Mucosa of gallbladder (tissue), 1 donor: ENCODE data around the gene DMRTB1. TPM values are rescaled to one million over a fixed set of nuclear protein-coding genes. Genes with fewer than 3 reads are reported as not detected.

Source experiments
- DNase-seq: peaks from one replicate; pipeline ENCODE4 v3.0.0-alpha.2; 2020; ENCODE audit warnings: low spot score
- total RNA-seq: library from RNA; stranded (reverse); gene quantifications from one replicate; pipeline ENCODE4 v1.2.1, GENCODE V29; 2021
- donor health status: DM: no; HTN: no; CAD: no.

DMRTB1 gene
- total RNA-seq, 1 donor from 2014 or later: not detected

DNA sequence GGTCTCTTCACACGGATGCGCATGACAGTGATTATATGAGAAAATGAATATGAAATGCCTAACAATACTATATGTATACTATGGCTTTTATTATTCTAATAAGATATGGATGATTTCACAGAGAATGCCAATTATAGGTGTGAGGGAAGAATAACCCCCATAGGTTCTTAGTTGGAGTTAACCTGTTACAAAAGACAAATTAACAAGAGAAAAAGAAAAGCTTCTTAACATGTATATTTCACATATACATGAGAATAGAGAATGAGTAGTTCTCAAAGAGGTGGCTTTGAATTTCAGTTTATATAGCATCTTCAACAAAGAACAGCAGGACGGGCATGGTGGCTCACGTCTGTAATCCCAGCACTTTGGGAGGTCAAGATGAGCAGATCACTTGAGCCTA, 24.0 kb upstream of the DMRTB1 start:
- DNase-seq: no peak

DNA sequence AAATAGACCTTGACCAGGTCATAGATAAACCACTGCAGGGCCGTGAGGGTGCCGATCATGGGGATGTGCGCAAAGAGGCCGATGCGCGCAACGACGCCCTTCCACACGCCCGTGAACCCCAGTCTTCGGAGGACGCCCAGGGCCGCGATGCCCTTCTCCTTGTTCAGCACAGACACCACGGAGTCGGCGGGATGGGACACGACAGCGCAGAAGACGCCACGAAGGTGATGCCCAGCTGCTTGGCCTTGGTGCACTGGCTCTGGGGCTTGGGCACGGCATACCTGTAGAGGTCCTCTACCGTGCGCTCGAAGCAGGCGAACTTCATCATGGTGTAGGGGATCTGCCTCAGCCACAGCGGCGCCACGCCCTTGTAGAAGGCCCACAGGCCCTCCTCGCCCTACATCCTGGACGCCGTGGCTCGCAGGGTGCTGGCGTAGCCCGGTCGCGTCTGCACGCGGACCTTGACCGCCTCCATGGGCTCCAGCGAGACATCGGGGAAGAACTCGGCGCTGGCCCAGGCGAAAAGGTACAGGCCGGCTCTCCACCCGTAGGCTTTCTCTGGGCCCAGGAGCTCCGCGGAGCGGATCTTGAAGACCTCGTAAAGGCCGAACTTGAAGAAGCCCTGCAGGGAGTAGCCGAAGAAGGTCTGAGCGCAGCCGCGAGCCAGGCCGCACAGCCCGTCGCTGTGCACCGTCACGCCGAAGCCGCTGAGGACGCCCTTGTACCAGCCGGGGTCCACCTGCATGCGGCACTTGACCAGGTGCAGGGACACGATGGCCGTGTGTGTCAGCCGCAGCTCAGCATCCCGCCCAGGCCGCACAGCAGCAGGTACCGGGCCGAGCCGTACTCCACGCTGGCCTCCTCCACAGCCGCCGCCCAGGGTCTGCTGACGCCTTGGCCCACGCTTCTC, 20.5 kb upstream of the DMRTB1 start:
- no peak for DNase-seq

DNA sequence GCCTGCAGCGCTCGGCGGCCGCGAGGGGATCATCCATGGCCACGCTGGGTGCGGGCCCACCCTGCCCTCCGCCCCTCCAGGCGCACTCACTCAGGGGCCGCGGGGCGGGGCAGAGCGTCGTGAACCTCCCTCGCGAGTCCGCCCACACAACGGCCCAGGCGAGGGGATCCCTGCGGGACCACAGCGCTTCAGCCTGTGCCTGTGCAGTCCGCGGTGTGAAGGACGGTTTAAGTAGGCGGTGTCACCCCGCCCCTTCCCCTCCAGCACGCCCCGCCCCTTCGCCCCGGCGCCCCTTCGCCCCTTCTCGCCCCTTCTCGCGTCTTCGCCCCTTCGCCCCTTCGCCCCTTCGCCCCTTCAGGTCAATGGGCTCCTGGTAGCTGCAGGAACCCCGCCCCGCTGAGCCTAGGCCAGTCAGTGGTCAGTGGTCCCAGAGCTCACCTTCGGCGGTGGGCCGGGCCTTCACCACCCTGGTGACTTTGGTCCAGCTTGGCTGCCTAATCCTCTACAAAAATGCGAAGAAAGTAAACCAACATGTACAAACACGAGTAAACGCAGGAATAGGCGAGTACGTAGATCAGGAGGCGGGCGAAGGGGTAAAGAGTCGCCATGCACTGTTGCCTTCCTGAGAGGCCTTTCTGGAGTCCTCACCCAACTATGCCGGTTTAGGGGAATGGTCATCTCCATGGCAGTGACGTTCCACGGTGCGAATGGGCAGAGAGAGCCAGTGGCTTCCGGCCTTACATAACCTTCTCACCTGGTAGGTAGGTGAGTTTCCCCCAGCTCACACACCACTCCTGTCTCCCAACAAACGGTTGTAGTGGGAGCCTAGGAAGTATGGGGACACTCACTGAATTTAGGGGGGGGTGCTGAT, 19.6 kb upstream of the DMRTB1 start:
- no peak for DNase-seq

DNA sequence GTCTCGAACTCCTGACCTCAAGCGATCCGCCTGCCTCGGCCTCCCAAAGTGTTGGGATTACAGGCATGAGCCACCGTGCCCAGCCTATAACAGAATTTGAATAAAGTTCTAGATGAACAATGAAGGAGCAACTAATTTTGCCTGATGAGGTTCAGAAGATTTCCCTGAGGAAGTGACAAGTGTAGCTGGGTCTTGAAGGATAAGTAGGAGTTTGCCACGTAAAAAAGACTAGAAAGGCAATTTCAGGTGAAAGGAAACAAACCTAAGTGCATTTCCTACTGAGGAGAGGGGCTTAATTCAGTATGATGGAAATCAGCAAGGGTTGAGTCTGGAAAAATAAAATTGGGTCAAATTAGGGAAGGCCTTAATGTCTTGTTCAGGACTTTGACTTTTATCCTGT, 18.6 kb upstream of the DMRTB1 start:
- no peak for DNase-seq

DNA sequence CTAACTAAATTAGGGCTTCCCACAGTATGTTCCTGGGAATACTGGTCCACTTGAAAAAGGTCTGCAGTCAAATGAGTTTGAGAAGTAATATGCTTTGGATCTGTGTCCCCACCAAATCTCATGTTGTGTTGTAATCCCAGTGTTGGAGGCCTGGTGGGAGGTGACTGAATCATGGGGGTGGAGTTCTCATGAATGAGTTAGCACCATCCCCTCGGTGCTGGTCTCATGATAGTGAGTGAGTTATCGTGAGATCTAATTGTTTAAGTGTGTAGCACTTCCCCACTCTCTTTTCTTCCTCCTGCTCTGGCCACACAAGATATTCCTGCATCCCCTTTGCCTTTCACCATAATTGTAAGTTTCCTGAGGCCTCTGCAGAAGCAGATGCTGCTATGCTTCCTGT, 16.9 kb upstream of the DMRTB1 start:
- no peak for DNase-seq

DNA sequence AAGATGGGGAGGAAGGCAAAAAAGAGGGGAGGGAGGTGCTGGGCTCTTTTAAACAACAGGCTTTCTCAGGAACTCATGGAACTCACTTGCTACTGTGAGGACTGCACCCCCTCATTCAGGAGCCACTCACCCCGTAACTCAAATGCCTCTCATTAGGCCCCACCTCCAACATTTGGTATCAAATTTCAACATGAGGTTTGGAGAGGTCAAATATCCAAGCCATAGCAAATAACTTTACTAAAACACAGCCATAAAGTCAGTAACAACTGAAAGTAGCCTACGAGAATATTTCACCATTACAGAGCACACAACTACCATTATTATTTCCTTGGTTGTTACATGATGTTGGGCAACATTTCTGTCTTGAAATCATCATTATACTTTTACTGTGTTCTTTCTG, 13.1 kb upstream of the DMRTB1 start:
- no peak for DNase-seq

DNA sequence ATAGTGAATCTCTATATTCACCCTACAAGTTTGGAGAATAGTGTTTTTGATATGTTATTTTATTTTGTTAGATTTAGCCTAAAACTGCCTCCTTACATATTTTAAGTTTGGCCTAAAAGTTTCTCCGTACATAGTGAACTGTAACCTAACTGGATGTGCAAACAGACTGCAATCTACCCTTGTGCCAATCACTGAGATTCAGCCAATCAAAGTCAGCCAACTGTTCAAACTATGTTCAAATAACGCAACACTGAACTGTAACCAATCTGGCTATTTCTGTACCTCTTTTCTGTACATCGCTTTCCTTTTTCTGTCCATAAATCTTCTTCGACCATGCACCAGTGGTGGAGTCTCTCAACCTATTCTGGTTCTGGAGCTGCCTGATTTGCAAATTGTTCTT, 11.8 kb upstream of the DMRTB1 start:
- no peak for DNase-seq

DNA sequence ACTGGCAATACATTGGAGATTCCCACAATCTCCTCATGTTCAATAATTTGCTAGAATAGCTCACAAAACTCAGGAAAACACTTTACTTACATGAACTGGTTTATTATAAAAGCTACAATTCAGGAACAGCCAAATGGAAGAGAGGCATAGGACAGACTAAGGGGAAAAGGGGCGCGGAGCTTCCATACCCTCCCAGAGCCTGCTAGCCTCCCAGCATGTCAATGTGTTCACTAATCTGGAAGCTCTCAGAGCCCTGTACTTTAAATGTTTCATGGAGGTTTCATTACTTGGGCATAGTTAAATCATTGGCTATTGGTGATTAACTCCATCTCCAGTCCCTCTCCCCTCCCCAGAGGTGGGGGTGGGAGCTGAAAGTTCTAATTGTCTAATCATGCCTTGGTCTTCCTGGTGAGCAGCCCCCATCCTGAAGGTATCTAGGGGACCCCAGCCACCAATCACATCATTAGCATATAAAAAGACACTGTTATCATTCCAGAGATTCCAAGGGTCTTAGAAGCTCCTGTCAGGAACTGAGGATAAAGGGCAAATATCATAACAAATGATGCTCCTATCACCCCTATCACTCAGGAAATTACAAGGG, 10.9 kb upstream of the DMRTB1 start:
- no peak for DNase-seq

DNA sequence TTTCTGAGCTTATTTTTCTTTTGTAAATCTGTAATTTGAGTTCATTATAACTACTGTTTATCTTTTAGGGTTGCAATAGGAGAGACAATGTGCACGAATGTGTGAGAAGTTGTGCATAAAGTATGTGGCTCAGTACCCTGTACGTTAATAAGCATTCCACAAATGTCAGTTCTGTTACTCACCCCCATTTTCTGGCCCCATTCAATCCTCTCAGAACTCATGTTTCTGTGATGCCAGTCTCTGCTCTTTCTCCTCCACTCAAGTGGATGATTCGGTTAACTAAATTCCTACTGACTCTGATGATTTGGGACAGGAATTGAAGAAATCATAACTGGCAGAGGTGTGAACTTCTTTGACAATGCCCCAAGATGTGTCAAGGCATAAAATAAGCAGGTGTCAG, 10.2 kb upstream of the DMRTB1 start:
- no peak for DNase-seq

DNA sequence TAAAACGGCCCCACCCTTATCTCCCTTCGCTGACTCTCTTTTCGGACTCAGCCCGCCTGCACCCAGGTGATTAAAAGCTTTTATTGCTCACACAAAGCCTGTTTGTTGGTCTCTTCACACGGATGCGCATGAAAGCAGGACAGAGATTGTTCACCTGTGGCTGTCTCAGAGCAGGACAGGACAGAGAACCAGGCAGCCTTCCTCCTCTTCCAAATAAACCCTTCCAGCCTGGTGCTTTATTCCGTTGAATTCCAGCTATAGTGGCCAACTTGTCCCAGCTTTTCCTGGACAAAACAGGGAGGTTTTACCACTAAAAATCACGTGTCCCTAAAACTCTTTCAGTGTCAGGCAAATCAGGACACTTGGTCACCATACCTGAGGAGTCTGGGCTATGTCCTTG, 9.5 kb upstream of the DMRTB1 start:
- no peak for DNase-seq

DNA sequence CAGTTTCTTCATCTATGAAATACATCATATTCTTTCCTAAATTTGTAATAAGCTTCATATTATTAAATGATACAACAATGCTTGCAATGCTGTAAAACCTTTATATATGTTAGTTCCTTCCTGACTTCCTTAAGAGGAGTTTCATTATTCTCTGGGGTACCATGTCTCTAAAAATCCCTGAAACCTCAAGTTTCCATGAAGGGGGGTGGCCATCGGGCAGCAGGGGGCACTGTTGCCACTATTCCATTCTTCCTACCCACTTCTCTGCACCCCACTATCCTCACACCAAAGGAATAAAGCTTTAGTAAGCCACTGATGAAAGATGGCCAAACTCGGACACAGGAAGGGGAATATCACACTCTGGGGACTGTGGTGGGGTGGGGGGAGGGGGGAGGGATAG, 9.0 kb upstream of the DMRTB1 start:
- no peak for DNase-seq

DNA sequence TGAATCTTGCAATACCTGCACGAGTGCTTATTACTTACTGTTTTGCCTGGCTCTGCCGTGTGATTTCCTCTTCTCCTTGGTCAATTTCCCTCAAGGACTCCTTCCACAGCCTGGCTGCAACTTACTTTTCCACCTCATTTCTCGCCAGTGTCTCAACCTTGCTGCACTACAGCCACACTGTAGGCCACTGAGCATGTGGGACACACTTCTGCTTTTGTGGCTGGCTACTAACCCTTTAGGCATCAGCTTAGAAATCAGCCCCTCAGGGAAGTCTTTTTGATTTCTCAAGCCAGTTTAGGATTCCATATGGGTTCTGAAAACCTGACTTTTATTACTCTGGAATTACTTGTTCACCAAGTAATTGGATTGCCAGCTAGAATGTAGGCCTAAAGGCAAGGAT, 5.2 kb upstream of the DMRTB1 start:
- DNase-seq: no peak

DNA sequence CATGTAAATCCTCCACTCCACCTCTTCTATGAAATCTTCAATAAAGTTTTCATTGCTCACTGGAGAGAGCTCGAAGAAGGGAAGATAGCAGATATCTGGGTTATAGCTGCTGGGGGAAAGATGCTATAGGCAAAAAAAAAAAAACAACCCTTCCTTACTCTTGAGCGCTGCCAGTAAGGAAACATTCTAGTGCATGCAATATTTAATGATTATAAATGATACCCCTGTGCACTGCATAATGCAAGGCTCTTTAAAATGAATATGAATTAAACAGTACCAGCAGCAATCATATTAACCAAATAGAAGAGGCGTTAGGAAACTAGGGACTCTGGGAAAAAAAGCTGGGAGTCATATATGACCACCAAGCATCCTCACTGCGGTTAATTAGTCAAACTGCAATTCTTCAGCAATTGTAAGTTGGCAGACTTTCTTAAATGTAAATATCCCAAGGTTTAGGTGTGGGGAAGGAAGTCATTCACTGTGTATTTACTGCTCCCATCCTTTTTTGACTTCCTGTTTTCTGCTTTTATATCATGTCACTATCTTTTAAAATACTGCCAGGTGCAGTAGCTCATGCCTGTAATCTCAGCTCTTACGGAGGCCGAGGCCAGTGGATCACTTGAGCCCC, 3.7 kb upstream of the DMRTB1 start:
- DNase-seq: no peak

DNA sequence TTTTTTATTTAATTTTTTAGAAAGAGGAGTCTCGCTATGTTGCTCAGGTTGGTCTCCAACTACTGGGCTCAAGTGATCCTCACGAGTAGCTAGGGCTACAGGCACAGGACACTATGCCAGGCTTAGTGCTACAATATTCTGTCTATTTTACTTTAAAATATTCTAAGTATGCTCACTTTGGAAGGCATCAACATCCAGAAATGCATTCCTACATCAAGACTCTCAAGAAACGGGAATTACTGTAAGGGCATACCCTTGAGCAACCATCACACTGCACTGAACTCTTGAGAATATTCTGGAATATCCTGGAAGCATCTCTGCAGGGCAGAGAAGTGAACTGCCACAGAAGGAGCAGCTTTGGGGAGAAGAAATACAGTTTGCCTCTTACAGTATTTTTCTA, 565 bp upstream of the DMRTB1 start:
- no peak for DNase-seq

DNA sequence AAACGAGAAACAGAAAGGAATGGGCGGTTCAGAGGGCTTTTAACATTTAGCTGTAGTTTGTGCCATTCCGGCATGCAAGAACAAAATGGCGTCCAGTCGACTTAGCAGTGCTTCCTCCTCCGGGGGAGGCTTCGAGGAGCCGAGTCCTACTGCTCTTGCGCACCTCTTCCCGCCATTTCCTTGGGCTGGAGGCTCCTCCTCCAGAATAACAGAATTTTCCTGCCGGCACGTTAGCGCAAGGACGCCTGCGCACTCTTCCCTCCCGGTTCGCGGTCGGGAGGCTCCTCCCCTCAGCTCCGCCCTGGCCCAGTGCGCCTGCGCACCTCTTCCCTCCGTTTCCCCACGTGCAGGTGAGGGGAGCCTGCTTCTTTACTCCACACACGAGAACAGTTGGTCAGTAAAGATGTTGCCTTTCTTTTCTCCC, 1.0 kb downstream of the DMRTB1 start:
- no peak for DNase-seq

DNA sequence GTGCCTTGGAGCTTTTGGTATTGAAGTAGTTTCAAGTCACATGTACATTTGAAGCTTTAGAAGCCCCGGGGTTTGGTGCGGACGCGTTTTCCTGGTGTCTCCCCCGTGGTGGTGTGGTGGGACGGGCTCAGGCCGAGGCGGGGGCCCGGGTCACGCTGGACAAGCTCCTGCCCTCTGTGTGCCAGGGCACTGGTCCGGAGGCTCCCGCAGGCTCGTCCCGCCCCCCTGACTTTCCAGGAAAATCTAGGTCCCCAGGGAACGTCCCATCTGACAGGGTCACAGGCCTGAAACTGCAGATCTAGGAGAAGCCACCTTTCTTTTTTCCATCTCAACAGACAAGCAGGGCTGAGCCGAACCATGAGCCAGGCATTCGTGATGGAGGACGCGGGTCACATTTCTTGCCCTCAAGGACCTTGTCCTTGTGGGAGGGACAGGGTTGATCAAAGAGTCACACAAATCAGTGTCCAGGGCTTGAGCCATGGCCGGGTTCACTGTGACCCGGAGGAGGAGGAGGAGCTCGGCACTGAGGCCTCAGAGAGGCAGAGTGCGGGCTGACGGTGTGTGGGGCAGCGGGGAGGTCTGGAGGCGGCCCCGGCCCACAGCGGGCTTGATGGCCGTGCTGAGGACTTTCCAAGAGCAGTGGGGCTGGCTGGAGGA, 1.6 kb downstream of the DMRTB1 start:
- no peak for DNase-seq

DNA sequence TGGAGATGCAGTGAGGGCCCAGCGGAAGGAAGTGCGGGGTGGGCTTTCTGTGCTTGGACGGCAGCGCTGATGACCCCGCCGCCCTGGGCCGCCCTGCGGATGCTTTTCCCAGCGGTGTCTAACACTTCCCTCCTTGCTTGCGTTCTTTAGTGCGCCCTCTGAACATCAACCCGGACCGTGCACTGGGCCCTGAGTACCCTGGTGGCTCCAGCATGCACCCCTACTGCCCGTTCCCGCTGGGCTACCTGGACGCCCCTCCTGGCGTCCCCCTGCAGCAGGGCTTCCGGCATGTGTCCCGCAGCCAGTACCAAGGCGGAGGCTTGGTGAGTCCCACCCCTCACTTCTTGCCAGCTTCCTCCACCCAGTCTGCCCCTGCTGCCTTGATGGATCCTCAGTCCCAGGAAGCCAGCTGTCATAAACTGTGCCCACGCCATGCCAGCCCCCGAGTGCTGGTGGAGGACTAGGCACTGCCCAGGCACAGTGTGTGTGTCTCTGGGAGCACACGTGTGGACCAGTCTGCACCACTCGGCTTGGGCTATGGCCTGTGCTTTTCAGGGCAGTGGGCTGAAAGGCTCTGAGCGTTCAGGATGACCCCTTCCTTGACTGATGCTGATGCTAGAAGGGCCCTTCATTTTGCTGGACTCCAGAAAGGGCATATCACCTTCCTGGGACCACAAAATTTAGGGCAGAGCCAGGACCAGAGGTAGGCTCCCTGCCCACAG, 2.3 kb downstream of the DMRTB1 start:
- no peak for DNase-seq

DNA sequence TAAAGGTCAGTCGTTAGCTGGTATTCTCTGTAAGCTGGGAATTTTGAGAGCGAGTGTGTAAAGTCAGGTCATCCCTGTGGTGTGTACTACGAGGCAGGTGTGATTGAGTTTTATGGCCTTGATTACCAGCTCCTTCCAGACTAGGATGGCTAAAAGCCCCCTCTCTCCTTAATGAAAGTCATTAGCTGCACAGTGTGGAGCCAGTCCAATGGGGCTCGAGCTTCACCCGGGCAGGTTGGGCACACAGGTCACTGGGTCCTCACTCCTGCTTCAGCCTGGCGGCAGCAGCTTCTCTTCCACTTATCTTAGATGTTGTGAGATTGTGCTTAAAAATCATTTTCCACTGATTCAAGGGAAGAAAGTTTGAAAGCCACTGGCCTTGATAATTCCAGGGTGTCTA, 3.0 kb downstream of the DMRTB1 start:
- DNase-seq: no peak

DNA sequence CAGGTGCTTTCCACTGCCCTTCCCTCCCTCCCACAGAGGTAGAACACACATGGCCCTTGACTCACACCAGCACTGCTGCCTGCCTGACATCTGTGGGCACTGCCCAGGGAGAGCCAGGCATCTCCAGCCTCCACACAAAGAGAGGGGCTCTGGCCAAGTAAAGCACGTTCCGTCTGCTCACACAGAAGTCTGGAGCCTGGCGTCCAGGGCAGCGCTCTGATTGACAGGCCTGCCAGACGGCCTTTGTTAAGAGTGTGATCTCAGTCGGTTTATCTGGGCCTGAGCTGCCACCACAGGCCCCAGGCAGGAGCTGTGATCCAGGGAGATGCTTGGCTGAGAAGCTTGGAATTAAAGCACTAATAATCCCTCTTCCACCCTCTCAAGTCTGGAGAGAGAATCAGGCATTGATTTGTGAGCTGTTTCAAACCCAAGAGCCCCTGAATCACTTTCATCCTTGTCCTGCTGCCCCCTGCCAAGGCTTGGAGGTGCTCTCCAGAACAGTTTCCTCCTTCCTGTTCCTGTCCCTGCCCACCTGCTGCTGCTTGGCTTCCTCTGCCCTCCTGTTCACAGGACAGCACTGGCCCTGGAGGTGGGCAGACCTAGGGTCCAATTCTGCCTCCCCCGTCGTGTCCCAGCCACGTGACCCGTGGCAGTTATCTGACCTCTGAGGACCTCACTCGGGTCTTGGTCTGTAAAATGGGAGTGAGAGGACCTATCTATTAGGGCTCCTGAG, 3.7 kb downstream of the DMRTB1 start:
- DNase-seq: no peak
